Activated T-helper 17 cell treated with anti-CD3 and anti-CD28 coated beads, Interleukin-2, amount 50 U/mL, for 72 hours (primary cell): Measurements from ENCODE around the gene CLPTM1. TPM values are rescaled to one million over a fixed set of nuclear protein-coding genes. Genes with fewer than 3 reads are reported as not detected.
"Not testable (repeated sequence)": the region's sequence is repeated elsewhere in the genome, so short reads cannot be mapped to it uniquely, and the experiment has no call there.

Experiments
- ATAC-seq: fragments of 150-1000 bp; cut with Tn5 transposase; replicated peaks from 2 replicates; pipeline ENCODE4 v1.10.0; 2021; ENCODE audit warnings: mild to moderate bottlenecking, moderate library complexity
- H3K27ac Mint-ChIP-seq: one replicate; pipeline ENCODE4 v1.8.0; 2022; ENCODE audit warnings: mixed read lengths
- H3K27me3 Mint-ChIP-seq: one replicate; pipeline ENCODE4 v1.8.0; 2022; ENCODE audit warnings: mixed read lengths
- H3K36me3 Mint-ChIP-seq: one replicate; pipeline ENCODE4 v1.8.0; 2022; ENCODE audit warnings: low read depth, mild to moderate bottlenecking, mixed read lengths
- H3K4me1 Mint-ChIP-seq: one replicate; pipeline ENCODE4 v1.8.0; 2022; ENCODE audit warnings: mixed read lengths
- H3K4me3 Mint-ChIP-seq: one replicate; pipeline ENCODE4 v1.8.0; 2022; ENCODE audit warnings: mild to moderate bottlenecking, mixed read lengths
- H3K9me3 Mint-ChIP-seq: one replicate; pipeline ENCODE4 v1.8.0; 2022; ENCODE audit warnings: mixed read lengths
- total RNA-seq, 2 donors: library from RNA; stranded (reverse); gene quantifications; one replicate each; pipeline ENCODE4 v1.2.3, GENCODE V29; 2022

The CLPTM1 gene
- total RNA-seq, 2 donors from 2014 or later, result 60.2 to 80.5 TPM

DNA sequence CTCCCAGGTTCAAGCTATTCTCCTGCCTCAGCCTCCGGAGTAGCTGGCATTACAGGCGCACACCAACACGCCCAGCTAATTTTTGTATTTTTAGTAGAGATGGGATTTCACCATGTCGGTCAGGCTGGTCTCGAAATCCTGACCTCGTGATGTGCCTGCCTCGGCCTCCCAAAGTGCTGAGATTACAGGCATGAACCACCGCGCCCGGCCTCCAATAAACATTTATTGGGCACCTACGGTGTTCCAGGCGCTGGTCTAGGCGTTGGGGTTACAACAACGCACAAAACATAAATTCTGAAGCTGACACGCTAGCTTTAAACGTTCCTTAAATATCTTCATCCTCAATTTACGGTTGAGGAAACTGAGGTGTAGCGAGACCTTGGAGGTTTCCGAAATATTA, 45.5 kb downstream of the CLPTM1 start:
- H3K4me1 Mint-ChIP-seq, H3K9me3 Mint-ChIP-seq, ATAC-seq, H3K27me3 Mint-ChIP-seq: not testable (repeated sequence)
- H3K4me3 Mint-ChIP-seq, result peak overlapping the region; percentile 92
- peak overlapping the region; percentile 59 for H3K27ac Mint-ChIP-seq
- H3K36me3 Mint-ChIP-seq, result peaks cover 39% of the 10 kb centered on the region

DNA sequence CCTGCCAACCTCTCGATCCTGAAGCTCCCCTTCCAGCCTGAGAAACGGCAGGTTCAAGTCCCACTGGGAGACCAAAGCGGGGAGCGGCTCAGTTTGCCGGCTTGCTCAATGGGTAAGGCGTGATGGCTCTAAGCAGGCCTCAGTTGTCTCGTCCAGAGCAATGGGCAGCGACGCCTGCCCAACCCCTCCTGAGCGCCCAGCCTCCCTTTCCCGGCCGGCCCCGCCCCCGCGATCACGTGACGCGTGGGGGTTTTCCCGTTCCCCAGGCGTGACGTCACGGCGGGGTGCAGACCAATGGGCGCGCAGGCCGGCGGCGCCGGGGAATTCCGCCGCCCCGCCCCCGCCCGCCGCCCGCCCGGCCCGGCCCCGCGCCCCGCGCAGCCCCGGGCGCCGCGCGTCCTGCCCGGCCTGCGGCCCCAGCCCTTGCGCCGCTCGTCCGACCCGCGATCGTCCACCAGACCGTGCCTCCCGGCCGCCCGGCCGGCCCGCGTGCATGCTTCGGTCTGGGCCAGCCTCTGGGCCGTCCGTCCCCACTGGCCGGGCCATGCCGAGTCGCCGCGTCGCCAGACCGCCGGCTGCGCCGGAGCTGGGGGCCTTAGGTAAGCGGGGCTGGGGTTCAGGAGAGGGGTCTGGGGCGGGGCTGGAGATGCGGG, 46.0 kb downstream of the CLPTM1 start, which contains the start of gene RELB:
TSS of gene RELB (plus strand) at position 378 of the 653 bp plus-strand sequence. CDS start at position 494, 116 bp downstream.
- peak within 1 kb of the TSS; percentile 99 for H3K27ac Mint-ChIP-seq
- peaks cover 44% of the 10 kb centered on the region for H3K36me3 Mint-ChIP-seq
- H3K27me3 Mint-ChIP-seq, result no peaks in the 10 kb centered on the region
- no peaks in the 10 kb centered on the region for H3K9me3 Mint-ChIP-seq
- H3K4me3 Mint-ChIP-seq, result peak within 1 kb of the TSS; percentile 92
- H3K4me1 Mint-ChIP-seq, result peaks cover 6% of the 10 kb centered on the region
- ATAC-seq, result peak; percentile 76

DNA sequence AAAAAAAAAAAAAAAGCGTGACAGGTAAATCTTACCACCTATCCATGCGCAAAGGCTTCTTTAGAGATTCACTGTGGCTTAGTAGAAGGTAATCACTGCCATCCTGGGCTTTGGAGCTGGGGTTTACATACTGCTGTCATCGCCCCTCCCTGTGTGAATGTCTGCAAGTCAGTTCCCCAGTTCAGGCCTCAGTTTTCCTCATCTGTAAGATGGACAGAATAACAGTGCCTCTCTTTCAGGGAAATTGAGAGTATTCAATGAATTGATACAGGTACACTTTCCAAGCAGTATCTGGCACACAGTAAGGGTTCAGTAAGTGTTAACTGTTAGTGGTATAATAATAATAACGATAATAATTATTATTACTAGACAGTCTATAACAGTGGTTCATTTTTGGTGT, 48.3 kb downstream of the CLPTM1 start:
- H3K27me3 Mint-ChIP-seq, result no peaks in the 10 kb centered on the region
- no peak for ATAC-seq
- H3K36me3 Mint-ChIP-seq, result peaks cover 64% of the 10 kb centered on the region
- no peak overlapping the region for H3K27ac Mint-ChIP-seq
- H3K9me3 Mint-ChIP-seq, result no peaks in the 10 kb centered on the region
- H3K4me1 Mint-ChIP-seq, result peaks cover 6% of the 10 kb centered on the region
- no peak overlapping the region for H3K4me3 Mint-ChIP-seq

GRCh38 chr19:45005787-45006186, 50.6 kb downstream of the CLPTM1 start:
- Mint-ChIP-seq H3K4me1 (peaks cover 6% of the 10 kb centered on the region), H3K36me3 (peaks cover 87% of the 10 kb centered on the region), H3K4me3 (no peak overlapping the region), H3K27me3 (no peaks in the 10 kb centered on the region), H3K27ac (peak overlapping the region; percentile 62), H3K9me3 (no peaks in the 10 kb centered on the region)
- ATAC-seq, result no peak

DNA sequence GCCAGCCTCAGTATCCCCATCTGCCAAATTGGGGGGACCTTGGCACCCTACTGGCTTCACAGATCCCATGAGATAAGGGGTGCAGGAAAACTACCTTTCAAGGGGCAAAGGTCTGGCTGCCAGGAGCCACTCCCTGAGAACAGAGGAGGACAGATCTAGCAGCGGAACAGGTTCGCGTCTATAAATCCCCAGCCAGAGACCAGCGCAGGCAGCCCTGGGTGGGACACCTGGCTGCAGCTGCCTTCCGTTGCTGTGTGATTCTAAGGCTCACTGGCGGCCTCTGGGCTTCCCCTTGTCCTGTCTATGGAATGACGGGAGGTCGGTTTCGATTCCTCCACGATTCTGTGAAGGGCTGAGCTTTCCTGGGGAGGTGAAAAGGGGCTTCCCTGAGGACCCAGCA, 53.4 kb downstream of the CLPTM1 start:
- no peaks in the 10 kb centered on the region for H3K4me1 Mint-ChIP-seq
- ATAC-seq, result no peak
- H3K9me3 Mint-ChIP-seq, result no peaks in the 10 kb centered on the region
- H3K27me3 Mint-ChIP-seq, result no peaks in the 10 kb centered on the region
- no peak overlapping the region for H3K27ac Mint-ChIP-seq
- no peak overlapping the region for H3K4me3 Mint-ChIP-seq
- H3K36me3 Mint-ChIP-seq, result peaks cover 89% of the 10 kb centered on the region

DNA sequence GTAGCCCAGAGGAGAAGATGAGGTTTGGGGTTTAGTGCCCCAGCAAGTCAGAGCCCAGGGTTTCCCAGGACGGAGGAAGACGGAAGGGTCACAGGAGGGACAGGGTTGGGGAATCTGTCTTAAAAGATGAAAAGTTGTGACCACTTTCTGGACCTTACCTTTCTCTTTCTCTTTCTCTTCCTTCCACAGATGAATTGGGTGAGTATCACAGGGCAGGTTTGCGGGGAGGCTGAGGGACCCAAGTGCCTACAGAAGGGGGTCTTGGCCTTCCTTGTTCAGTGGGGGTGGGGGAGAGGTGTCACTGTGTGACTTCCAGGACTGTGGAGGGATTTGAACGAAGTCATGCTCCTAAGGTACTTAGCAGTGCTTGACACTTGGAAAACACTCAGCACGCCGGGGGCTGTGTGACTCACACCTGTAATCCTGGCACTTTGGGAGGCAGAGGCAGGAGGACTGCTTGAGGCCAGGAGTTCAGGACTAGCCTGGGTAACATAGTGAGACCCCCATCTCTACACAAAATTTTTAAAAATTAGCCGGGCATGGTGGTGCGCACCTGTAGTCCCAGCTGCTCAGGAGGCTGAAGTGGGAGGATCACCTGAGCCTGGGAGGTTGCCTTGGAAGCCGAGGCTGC, 54.6 kb downstream of the CLPTM1 start:
- H3K27me3 Mint-ChIP-seq, result no peaks in the 10 kb centered on the region
- H3K9me3 Mint-ChIP-seq, result no peaks in the 10 kb centered on the region
- H3K4me1 Mint-ChIP-seq, result no peaks in the 10 kb centered on the region
- no peak overlapping the region for H3K4me3 Mint-ChIP-seq
- H3K27ac Mint-ChIP-seq, result peak overlapping the region; percentile 35
- ATAC-seq, result no peak
- H3K36me3 Mint-ChIP-seq, result peaks cover 93% of the 10 kb centered on the region

- Mint-ChIP-seq H3K4me1 (no peaks in the 10 kb centered on the region), H3K27ac (peak overlapping the region; percentile 35), H3K27me3 (no peaks in the 10 kb centered on the region), H3K36me3 (peaks cover 93% of the 10 kb centered on the region), H3K4me3 (no peak overlapping the region), H3K9me3 (no peaks in the 10 kb centered on the region)
- ATAC-seq, result no peak
Observed at GRCh38 chr19:45010306-45010705, 55.1 kb downstream of the CLPTM1 start.

GRCh38 chr19:45011959-45012358, 56.8 kb downstream of the CLPTM1 start:
- H3K4me3 Mint-ChIP-seq, result no peak overlapping the region
- H3K4me1 Mint-ChIP-seq, result peaks cover 6% of the 10 kb centered on the region
- H3K27ac Mint-ChIP-seq, result no peak overlapping the region
- H3K9me3 Mint-ChIP-seq, result no peaks in the 10 kb centered on the region
- no peak for ATAC-seq
- H3K36me3 Mint-ChIP-seq, result peaks cover 89% of the 10 kb centered on the region
- no peaks in the 10 kb centered on the region for H3K27me3 Mint-ChIP-seq

DNA sequence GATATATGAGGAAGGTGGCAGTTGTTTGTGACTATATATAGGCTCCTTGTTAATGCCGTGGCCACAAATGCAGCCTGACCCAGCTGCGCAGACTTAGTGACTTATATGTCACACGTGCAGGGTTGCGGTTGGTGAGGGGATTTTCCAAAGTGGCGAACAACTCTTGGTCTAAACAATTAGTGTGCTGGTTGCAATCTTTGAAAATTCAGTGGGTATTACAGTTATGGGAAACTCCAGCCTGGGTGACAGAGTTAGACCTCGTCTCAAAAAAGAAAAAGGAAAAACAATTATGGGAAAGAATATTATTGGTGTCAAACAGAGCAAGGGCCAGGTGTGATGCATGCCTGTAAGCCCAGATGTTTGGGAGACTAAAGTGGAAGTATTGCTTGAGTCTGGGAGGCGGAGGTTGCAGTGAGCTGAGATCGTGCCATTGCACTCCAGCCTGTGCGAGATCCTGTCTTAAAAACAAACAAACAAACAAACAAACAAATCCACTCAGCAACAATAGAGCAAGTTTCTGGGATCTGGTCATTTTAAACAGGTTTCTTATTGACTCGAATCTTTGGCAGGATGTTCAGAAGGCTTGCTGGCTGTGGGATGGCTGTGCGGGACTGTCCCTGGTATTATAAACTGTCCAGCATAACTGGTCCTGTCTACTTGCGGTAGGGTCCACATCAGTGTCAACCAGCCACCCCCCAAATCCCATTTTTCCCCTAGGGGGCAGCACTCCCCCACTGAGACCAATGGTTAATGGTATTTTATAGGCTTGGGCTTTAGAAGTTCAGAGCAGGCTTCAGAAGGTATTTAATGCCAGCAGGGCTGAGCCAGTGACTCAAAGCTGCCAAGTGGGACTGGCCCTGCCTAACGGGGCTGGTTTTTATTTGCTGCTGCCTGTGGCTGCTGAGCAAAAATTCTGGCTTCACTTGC, 61.5 kb downstream of the CLPTM1 start:
- peak overlapping the region; percentile 70 for H3K4me3 Mint-ChIP-seq
- peak; percentile 93 for ATAC-seq
- peak overlapping the region; percentile 87 for H3K27ac Mint-ChIP-seq
- H3K36me3 Mint-ChIP-seq, result peaks cover 79% of the 10 kb centered on the region
- peaks cover 6% of the 10 kb centered on the region for H3K4me1 Mint-ChIP-seq
- no peaks in the 10 kb centered on the region for H3K27me3 Mint-ChIP-seq
- no peaks in the 10 kb centered on the region for H3K9me3 Mint-ChIP-seq

- H3K4me1 Mint-ChIP-seq, result peaks cover 6% of the 10 kb centered on the region
- no peaks in the 10 kb centered on the region for H3K9me3 Mint-ChIP-seq
- ATAC-seq, result no peak
- H3K36me3 Mint-ChIP-seq, result peaks cover 77% of the 10 kb centered on the region
- H3K27ac Mint-ChIP-seq, result peak overlapping the region; percentile 66
- no peaks in the 10 kb centered on the region for H3K27me3 Mint-ChIP-seq
- no peak overlapping the region for H3K4me3 Mint-ChIP-seq
Observed at GRCh38 chr19:45019187-45019586, 64.0 kb downstream of the CLPTM1 start.

DNA sequence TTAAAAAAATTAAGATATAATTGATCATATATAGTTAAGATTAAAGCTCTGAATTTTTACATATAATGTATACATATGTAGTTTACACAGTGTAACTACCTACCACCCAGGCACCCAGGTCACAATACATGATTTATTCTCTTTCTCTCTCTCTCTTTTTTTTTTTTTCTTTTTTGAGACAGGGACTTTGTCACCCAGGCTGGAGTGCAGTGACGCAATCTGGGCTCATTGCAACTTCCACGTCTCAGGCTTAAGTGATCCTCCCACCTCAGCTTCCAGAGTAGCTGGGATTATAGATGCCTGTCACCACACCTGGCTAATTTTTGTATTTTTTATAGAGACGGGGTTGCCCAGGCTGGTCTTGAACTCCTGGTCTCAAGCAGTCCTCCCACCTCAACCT, 64.9 kb downstream of the CLPTM1 start:
- H3K27me3 Mint-ChIP-seq, result no peaks in the 10 kb centered on the region
- no peak overlapping the region for H3K27ac Mint-ChIP-seq
- no peak for ATAC-seq
- no peak overlapping the region for H3K4me3 Mint-ChIP-seq
- H3K4me1 Mint-ChIP-seq, result peaks cover 6% of the 10 kb centered on the region
- no peaks in the 10 kb centered on the region for H3K9me3 Mint-ChIP-seq
- H3K36me3 Mint-ChIP-seq, result peaks cover 77% of the 10 kb centered on the region

- Mint-ChIP-seq H3K36me3 (peaks cover 81% of the 10 kb centered on the region), H3K9me3 (no peaks in the 10 kb centered on the region), H3K27ac (no peak overlapping the region), H3K4me1 (no peaks in the 10 kb centered on the region), H3K27me3 (no peaks in the 10 kb centered on the region), H3K4me3 (no peak overlapping the region)
- ATAC-seq, result no peak
Observed at GRCh38 chr19:45021971-45022370, 66.8 kb downstream of the CLPTM1 start.

GRCh38 chr19:45023048-45023447, 67.9 kb downstream of the CLPTM1 start:
- Mint-ChIP-seq H3K9me3 (no peaks in the 10 kb centered on the region), H3K27me3 (no peaks in the 10 kb centered on the region), H3K4me3 (no peak overlapping the region), H3K4me1 (no peaks in the 10 kb centered on the region), H3K27ac (no peak overlapping the region), H3K36me3 (peaks cover 87% of the 10 kb centered on the region)
- no peak for ATAC-seq

- no peaks in the 10 kb centered on the region for H3K4me1 Mint-ChIP-seq
- H3K27ac Mint-ChIP-seq, result no peak overlapping the region
- H3K4me3 Mint-ChIP-seq, result no peak overlapping the region
- no peaks in the 10 kb centered on the region for H3K9me3 Mint-ChIP-seq
- H3K36me3 Mint-ChIP-seq, result peaks cover 92% of the 10 kb centered on the region
- ATAC-seq, result no peak
- no peaks in the 10 kb centered on the region for H3K27me3 Mint-ChIP-seq
Observed at GRCh38 chr19:45025264-45025663, 70.1 kb downstream of the CLPTM1 start.
